HepG2 (cell line): ENCODE data around the gene MVP. TPM values are rescaled to one million over a fixed set of nuclear protein-coding genes. Genes with fewer than 3 reads are reported as not detected.

Source experiments
- ATF2 ChIP-seq: sonication (generic); formaldehyde crosslinking; IDR thresholded peaks from 2 replicates; pipeline ENCODE4 v1.4.0; 2020; ENCODE audit warnings: missing genetic modification reagents
- CREM ChIP-seq, 2 experiments: sonication (generic) in 1 of 2; formaldehyde crosslinking in 1 of 2; IDR thresholded peaks; 2 replicates each; pipeline versions ENCODE4 v1.4.0 to v1.6.1; 2016 to 2020; ENCODE audit warnings: antibody characterized with exemption in 1 of 2, mild to moderate bottlenecking in 1 of 2, missing genetic modification reagents in 1 of 2
- ELF3 ChIP-seq: IDR thresholded peaks from 2 replicates; pipeline ENCODE4 v1.6.1; 2016; ENCODE audit warnings: missing genetic modification reagents, missing compliant biosample characterization
- ETV5 ChIP-seq: IDR thresholded peaks from 2 replicates; pipeline ENCODE4 v1.6.1; 2018; ENCODE audit warnings: missing biosample characterization, missing genetic modification reagents, inconsistent platforms, borderline replicate concordance
- FOXA1 ChIP-seq, 2 experiments: fragments of 450-650 bp in 1 of 2; sonication (generic) in 1 of 2; formaldehyde crosslinking in 1 of 2; IDR thresholded peaks; 2 replicates each; pipeline versions ENCODE4 v1.4.0 to v1.6.1; 2016 to 2020; ENCODE audit warnings: missing genetic modification reagents in 1 of 2
- SIX1 ChIP-seq: sonication (generic); formaldehyde crosslinking; IDR thresholded peaks from 2 replicates; pipeline ENCODE4 v1.4.0; 2020; ENCODE audit warnings: missing genetic modification reagents, borderline replicate concordance
- SMC3 ChIP-seq: IDR thresholded peaks from 2 replicates; pipeline ENCODE4 v1.6.1; 2011; ENCODE audit warnings: low read length, improper control_type of control experiment
- ZNF407 ChIP-seq: sonication (generic); formaldehyde crosslinking; IDR thresholded peaks from one replicate; pipeline ENCODE4 v1.5.1; 2020; ENCODE audit warnings: mild to moderate bottlenecking, missing genetic modification reagents; ENCODE audit errors: not compliant biosample characterization
- ZNF451 ChIP-seq: sonication (generic); formaldehyde crosslinking; IDR thresholded peaks from 2 replicates; pipeline ENCODE4 v1.5.0; 2020; ENCODE audit warnings: mild to moderate bottlenecking, missing genetic modification reagents
- ZNF547 ChIP-seq: sonication (generic); formaldehyde crosslinking; IDR thresholded peaks from 2 replicates; pipeline ENCODE4 v1.5.1; 2020; ENCODE audit warnings: mild to moderate bottlenecking, missing genetic modification reagents
- ZNF598 ChIP-seq: sonication (generic); formaldehyde crosslinking; IDR thresholded peaks from 2 replicates; pipeline ENCODE4 v1.5.1; 2020; ENCODE audit warnings: mild to moderate bottlenecking, missing genetic modification reagents, borderline replicate concordance
- ZNF609 ChIP-seq: sonication (generic); formaldehyde crosslinking; IDR thresholded peaks from 2 replicates; pipeline ENCODE4 v1.4.0; 2020; ENCODE audit warnings: mild to moderate bottlenecking, missing genetic modification reagents, borderline replicate concordance
- ZNF75D ChIP-seq: sonication (generic); formaldehyde crosslinking; IDR thresholded peaks from 2 replicates; pipeline ENCODE4 v1.8.1; 2023; ENCODE audit warnings: missing genetic modification reagents, mild to moderate bottlenecking, borderline replicate concordance
- polyA plus RNA-seq, 8 experiments: library from polyadenylated mRNA; depleted of rRNA in 3 of 8; stranded (reverse) in 7 of 8; unstranded in 1 of 8; fragments of >200 nt; fragmentation: Illumina TruSeq in 4 of 8; extraction: Trizol in 4 of 8; gene quantifications; 2 replicates each; pipeline versions ENCODE4 v1.2.1 to v1.2.3, GENCODE V29; 2011 to 2016; ENCODE audit warnings: low read depth in 4 of 8, missing spikeins in 1 of 8, mixed read lengths in 1 of 8; ENCODE audit not compliant: insufficient read depth in 1 of 8
- total RNA-seq, 5 experiments: library from RNA; depleted of rRNA; stranded (reverse); fragments of >200 nt; fragmentation: Illumina TruSeq; extraction: Trizol; gene quantifications; 2 replicates each; pipeline ENCODE4 v1.2.3, GENCODE V29; 2016; ENCODE audit warnings: low read depth in 1 of 5

MVP gene
- total and polyA plus RNA-seq, 2 of the 13 experiments (the other 11 are each of a cell fraction or from before 2014, with no cell fraction given): 22.9 to 43.5 TPM

GRCh38 chr16:29807426-29808218, 12.6 kb upstream of the MVP start (continued):
- peak; percentile 75; the same call in 1 of the 2 replicates for TF ChIP-seq ZNF609
- peak; percentile 17 for TF ChIP-seq ETV5
- peak; percentile 69; the same call in 1 of the 2 replicates for TF ChIP-seq ATF2 (CRISPR knock-in tag)
- TF ChIP-seq CREM (IDR thresholded peaks at IDR 0.05): no peak
- TF ChIP-seq CREM (CRISPR knock-in tag; IDR thresholded peaks at IDR 0.05): no peak
- peak; percentile 100 for TF ChIP-seq ZNF407 (CRISPR knock-in tag)
- TF ChIP-seq ZNF451 (CRISPR knock-in tag): peak; percentile 99
- TF ChIP-seq ZNF75D (CRISPR knock-in tag): no peak
- TF ChIP-seq ZNF598 (CRISPR knock-in tag): peak; percentile 100
- TF ChIP-seq FOXA1 (IDR thresholded peaks at IDR 0.05): no peak
- no peak; the same call in 1 of the 2 replicates for TF ChIP-seq FOXA1 (CRISPR knock-in tag; IDR thresholded peaks at IDR 0.05)
- TF ChIP-seq SMC3: peak; percentile 48; the same call in 1 of the 2 replicates
- peak; percentile 69; the same call in 1 of the 2 replicates for TF ChIP-seq ELF3 (CRISPR knock-in tag)
- TF ChIP-seq SIX1: no peak
- peak; percentile 100 for TF ChIP-seq ZNF547 (CRISPR knock-in tag)
